Endometrium (tissue), 2 donors: ENCODE results near the gene ESRRA.

ENCODE experiments used
- FAIRE-seq: peaks from 2 replicates; lab custom pipeline; 2012; peaks lifted over from hg19 to GRCh38; lab: Jason Lieb, UNC
- donor health status: control.
- donor health status: control.

ESRRA gene

GRCh38 chr11:64275031-64275800, 30.1 kb upstream of the ESRRA start:
- FAIRE-seq: no peak

GRCh38 chr11:64275841-64276240, 29.5 kb upstream of the ESRRA start:
- no peak for FAIRE-seq

DNA sequence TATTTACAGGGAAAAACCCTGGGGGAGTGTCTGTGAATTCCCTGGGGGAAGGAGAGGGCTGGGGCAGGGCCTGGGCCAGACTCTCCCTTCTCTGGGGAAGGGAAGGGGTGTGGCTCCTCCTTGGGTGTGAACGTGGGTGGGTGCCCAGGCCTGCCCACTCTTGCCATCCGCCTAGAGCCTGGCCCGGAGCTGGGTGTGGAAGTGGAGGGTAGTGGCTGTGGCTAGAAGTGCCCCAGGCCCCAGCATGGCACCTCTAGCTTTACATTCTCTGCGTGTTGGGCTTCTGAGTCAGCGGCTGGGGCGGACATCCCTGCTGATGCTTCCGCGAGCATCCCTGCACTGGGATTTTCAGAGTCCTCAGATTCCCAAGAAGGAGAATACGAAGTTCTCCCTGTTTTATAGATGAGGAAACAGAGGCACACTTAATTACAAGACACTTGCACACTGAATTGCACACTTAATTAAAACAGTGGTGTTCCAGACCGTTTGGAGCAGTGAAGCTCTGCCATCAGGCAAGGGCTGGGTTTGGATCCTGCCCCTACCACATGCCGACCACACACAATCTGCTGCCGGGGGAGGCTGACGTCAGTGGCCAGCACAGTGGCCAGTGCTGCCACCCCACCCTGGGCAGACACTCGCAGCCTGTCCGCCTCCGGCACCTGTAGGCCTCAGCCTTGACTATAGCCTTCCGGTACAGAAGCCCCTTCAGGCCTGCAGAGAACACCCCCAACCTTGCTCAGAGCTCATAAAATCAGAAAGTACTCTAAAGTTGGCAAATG, 28.5 kb upstream of the ESRRA start:
- no peak for FAIRE-seq

GRCh38 chr11:64278576-64279190, 26.6 kb upstream of the ESRRA start:
- no peak for FAIRE-seq

- no peak for FAIRE-seq
These were observed 23.2 kb upstream of the ESRRA start for GRCh38 chr11:64281957-64282770.

GRCh38 chr11:64283092-64283491, 22.2 kb upstream of the ESRRA start:
- no peak for FAIRE-seq

DNA sequence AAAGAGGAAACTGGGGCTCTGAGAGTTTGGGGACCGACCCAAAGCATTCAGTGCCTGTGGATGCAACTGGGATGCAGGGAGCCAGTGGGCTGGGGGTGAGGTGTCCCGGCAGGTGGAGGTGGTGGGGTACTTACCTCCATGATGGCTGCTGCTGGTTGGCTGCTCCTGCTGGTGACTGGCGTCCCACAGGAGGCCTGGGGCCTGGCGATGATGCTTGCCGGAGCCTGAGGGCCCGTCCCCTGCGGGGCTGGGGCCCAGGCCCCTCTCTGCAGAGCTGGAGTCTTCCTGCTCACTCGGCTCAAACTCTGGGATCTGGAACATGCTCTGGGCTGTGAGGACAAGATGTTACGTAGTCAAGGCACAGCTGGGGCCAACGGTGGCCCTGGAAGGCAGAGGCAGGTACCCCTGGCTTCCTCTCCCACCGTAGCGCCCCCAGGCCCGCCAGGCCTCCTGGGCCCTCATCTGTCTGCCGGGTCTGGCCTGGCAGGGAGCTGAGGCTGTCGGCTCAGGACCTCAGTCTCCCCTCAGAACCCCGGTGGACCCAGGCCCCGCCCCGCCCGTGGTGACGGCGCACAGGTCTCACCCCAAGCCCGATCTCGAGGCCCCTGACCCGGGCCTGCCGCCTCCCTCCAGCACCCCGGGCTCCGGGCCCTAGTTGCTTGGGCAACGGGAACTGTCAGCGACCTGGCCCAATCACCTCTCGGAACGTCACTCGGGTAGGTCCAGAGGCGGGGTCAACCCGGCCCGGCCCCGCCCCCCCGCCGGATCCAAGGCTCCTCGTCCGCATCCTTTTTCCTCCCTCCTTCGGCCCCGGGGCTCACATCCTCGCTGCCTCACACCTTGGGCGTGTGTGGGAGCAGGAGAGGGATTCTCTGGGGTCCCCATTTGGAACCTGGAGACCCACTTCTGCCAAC, 21.0 kb upstream of the ESRRA start, which contains the start of gene BAD:
BAD (minus strand) TSS at position 618 of the 914 bp plus-strand sequence; CDS start at position 321, 297 bp downstream.
- FAIRE-seq: peak; percentile 74

DNA sequence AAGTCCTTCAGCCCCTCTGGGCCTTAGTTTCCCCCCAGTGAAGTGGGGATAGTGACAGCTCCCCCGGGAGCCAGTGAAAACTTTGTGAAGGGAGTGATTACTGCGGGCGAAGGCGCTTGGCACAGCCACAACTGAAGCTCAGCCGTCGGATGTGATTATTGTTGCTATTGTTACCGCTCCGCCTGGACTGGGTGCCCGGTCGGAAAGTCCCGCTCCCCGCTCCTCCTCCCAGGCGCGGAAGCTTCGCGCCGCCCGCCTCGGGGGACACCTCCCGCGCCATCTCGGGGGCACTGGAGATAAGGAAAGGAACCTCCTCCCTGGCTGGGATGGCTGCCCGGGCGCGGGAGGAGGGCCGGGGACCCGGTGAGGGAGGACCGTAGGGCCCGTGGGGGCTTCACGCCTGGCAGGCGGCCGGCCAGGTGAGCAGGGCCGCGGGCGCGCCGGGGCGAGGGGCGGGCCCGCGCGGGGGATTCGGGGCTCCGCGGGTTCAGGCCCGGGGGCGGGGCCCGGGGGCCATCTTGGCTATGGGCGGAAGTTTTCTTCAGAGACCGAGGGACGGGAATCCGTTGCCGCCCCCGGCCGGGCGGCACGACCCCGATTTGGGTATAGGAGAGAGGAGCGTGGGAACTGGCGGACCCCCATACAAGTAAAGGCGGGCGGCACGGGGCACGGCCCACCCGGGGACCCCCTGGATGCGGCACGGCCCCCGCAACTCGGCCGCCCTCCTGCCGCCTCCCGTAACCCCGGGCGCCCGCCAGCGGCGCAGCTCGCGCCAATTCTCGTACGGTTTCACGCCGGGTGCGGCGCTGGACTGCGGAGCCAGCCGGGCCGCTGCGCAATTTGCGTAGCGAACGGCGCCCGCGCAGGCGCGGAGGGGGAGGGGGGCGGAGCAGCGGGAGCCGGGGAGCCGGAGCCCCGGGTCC, 20.1 kb upstream of the ESRRA start, which contains the start of gene GPR137:
GPR137 (plus strand) TSS at position 887 of the 923 bp plus-strand sequence. CDS start 677 bp downstream, outside the sequence.
- FAIRE-seq: no peak

DNA sequence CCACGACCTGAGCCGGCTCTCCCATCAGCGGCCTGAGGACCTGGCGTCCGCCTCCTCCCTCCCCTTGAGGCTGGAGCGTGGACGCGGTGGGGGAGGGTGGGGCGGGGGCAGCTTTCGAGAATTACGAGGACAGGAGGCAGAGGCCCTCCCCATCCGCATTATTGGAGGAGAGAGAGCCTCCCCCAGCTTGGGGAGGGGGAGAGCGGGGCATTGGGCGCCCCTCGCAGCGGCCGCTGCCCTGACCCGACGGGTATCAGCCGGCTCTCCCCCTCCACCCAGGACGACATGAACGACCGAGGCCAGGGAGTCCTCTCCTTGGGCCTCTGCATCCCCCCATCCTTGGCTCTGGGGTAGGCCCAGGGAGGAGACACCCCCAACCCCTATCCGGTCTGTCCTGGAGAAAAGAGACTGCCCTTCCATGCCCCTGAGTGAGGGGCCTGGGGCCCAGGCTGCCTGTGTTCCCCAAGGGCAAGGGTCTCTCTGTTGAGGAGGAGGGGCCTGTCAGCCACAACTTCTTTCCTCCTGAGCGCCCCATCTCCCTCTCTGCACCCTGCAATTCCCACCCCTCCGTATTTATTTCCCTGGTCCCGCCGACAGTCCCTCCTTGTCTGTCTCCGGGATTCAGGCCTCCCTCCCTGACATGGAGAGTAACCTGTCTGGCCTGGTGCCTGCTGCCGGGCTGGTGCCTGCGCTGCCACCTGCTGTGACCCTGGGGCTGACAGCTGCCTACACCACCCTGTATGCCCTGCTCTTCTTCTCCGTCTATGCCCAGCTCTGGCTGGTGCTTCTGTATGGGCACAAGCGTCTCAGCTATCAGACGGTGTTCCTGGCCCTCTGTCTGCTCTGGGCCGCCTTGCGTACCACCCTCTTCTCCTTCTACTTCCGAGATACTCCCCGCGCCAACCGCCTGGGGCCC, 19.2 kb upstream of the ESRRA start:
- FAIRE-seq: no peak

DNA sequence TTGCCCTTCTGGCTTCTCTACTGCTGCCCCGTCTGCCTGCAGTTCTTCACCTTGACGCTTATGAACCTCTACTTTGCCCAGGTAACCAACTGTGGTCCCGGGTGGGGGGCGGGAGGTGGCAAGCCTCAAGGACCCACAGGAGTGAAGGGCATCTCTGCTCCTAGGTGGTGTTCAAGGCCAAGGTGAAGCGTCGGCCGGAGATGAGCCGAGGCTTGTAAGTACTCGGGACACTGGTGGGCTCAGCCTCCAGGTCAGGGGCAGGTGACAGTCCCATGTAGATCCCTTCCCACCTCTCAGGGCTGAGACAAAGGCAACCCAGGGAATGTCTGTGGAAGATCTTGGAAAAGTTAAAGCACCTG, 18.5 kb upstream of the ESRRA start:
- no peak for FAIRE-seq

GRCh38 chr11:64287676-64288352, 17.5 kb upstream of the ESRRA start:
- FAIRE-seq: no peak

- FAIRE-seq: no peak
These were observed 17.0 kb upstream of the ESRRA start for GRCh38 chr11:64288353-64288750.

GRCh38 chr11:64289002-64289564, 16.2 kb upstream of the ESRRA start:
- FAIRE-seq: no peak

- no peak for FAIRE-seq
These were observed 14.7 kb upstream of the ESRRA start for GRCh38 chr11:64290352-64291261.

GRCh38 chr11:64291262-64291751, 14.0 kb upstream of the ESRRA start, which contains the start of gene KCNK4:
TSS of gene KCNK4 (plus strand) at chr11:64291302. CDS start at chr11:64293019, 1,717 bp downstream.
- no peak for FAIRE-seq

GRCh38 chr11:64291752-64292459, 13.4 kb upstream of the ESRRA start:
- no peak for FAIRE-seq
